Measurements from ENCODE around the gene BTRC.
A peak's percentile ranks its signal among the peaks of the same experiment; 100 is the strongest.

BTRC gene

GRCh38 chr10:101569323-101569621, 215.3 kb downstream of the BTRC start:
- DNase-seq (ENCODE audit: low spot score), result no peak

- DNase-seq (ENCODE audit: low spot score), result peak; percentile 94
Observed at GRCh38 chr10:101569622-101570427, 215.9 kb downstream of the BTRC start.

- no peak for DNase-seq (ENCODE audit: low spot score)
Observed at GRCh38 chr10:101570428-101571270, 216.7 kb downstream of the BTRC start.

GRCh38 chr10:101571271-101571925, 217.4 kb downstream of the BTRC start:
- DNase-seq (ENCODE audit: low spot score), result no peak

- DNase-seq (ENCODE audit: low spot score), result no peak
Observed at GRCh38 chr10:101572126-101572525, 218.2 kb downstream of the BTRC start.

- no peak for DNase-seq (ENCODE audit: low spot score)
Observed at GRCh38 chr10:101572785-101573184, 218.8 kb downstream of the BTRC start.

GRCh38 chr10:101573885-101574753, 220.2 kb downstream of the BTRC start:
- no peak for DNase-seq (ENCODE audit: low spot score)

- DNase-seq (ENCODE audit: low spot score), result no peak
Observed at GRCh38 chr10:101575091-101575490, 221.1 kb downstream of the BTRC start.

- no peak for DNase-seq (ENCODE audit: low spot score)
Observed at GRCh38 chr10:101575580-101576210, 221.7 kb downstream of the BTRC start.

- no peak for DNase-seq (ENCODE audit: low spot score)
Observed at GRCh38 chr10:101576211-101576863, 222.4 kb downstream of the BTRC start.

GRCh38 chr10:101577121-101577871, 223.3 kb downstream of the BTRC start:
- no peak for DNase-seq (ENCODE audit: low spot score)

- DNase-seq (ENCODE audit: low spot score), result no peak
Observed at GRCh38 chr10:101578192-101578591, 224.2 kb downstream of the BTRC start.

GRCh38 chr10:101578803-101579515, 225.0 kb downstream of the BTRC start:
- no peak for DNase-seq (ENCODE audit: low spot score)

- DNase-seq (ENCODE audit: low spot score), result no peak
Observed at GRCh38 chr10:101579516-101579870, 225.5 kb downstream of the BTRC start.

- no peak for DNase-seq (ENCODE audit: low spot score)
Observed at GRCh38 chr10:101580486-101581399, 226.8 kb downstream of the BTRC start.

- no peak for DNase-seq (ENCODE audit: low spot score)
Observed at GRCh38 chr10:101585841-101586240, 231.9 kb downstream of the BTRC start.

GRCh38 chr10:101587725-101588653, 234.0 kb downstream of the BTRC start, which contains the start of the genes DPCD and POLL:
Gene DPCD, plus strand, starts transcription at chr10:101588321. Its CDS starts 16 bp downstream, at chr10:101588337.
Gene POLL, minus strand, starts transcription at chr10:101588257. Its CDS starts 897 bp downstream, at chr10:101587360.
- DNase-seq (ENCODE audit: low spot score), result peak; percentile 97

Measured in AG08396 (cell line).